GM20000 (cell line): ENCODE results near the gene PYGM.

Experiments
- DNase-seq: peaks from one replicate; pipeline ENCODE4 v3.0.0; 2012; ENCODE audit warnings: low spot score
- CTCF ChIP-seq: IDR thresholded peaks from 2 replicates; pipeline ENCODE4 v1.5.1; 2012; ENCODE audit warnings: mild to moderate bottlenecking, control low read depth; ENCODE audit errors: extremely low read depth, missing control alignments

The PYGM gene

GRCh38 chr11:64760759-64761420 lies 1.1 kb upstream of the PYGM start:
- TF ChIP-seq CTCF, result no peak
- peak; percentile 18 for DNase-seq

GRCh38 chr11:64759131-64759721 lies 548 bp downstream of the PYGM start:
- DNase-seq, result no peak
- no peak for TF ChIP-seq CTCF

GRCh38 chr11:64758330-64759079 lies 1.3 kb downstream of the PYGM start:
- peak; percentile 22 for DNase-seq
- TF ChIP-seq CTCF, result no peak

GRCh38 chr11:64757549-64758329 lies 2.0 kb downstream of the PYGM start:
- TF ChIP-seq CTCF, result no peak

GRCh38 chr11:64755681-64756361 lies 4.0 kb downstream of the PYGM start:
- no peak for DNase-seq
- TF ChIP-seq CTCF, result no peak

More at GRCh38 chr11:64757549-64758329, 2.0 kb downstream of the PYGM start:
- DNase-seq, result no peak

- no peak for DNase-seq
- TF ChIP-seq CTCF, result no peak
Observed at GRCh38 chr11:64754919-64755662, 4.7 kb downstream of the PYGM start.
